ENCODE data around the gene C6orf118.

C6orf118 gene

GRCh38 chr6:165245287-165245686, 64.1 kb downstream of the C6orf118 start:
- no peak for DNase-seq (ENCODE audit: low read depth in 1 of 2, low spot score in 1 of 2)

- DNase-seq (ENCODE audit: low read depth in 1 of 2, low spot score in 1 of 2) = no peak
These were observed 64.7 kb downstream of the C6orf118 start for GRCh38 chr6:165244524-165245247.

- no peak for DNase-seq (ENCODE audit: low read depth in 1 of 2, low spot score in 1 of 2)
These were observed 65.6 kb downstream of the C6orf118 start for GRCh38 chr6:165243801-165244200.

- no peak for DNase-seq (ENCODE audit: low read depth in 1 of 2, low spot score in 1 of 2)
These were observed 73.1 kb downstream of the C6orf118 start for GRCh38 chr6:165236326-165236725.

GRCh38 chr6:165232731-165233488, 76.5 kb downstream of the C6orf118 start:
- DNase-seq (ENCODE audit: low read depth in 1 of 2, low spot score in 1 of 2) = no peak

- no peak for DNase-seq (ENCODE audit: low read depth in 1 of 2, low spot score in 1 of 2)
These were observed 77.5 kb downstream of the C6orf118 start for GRCh38 chr6:165231581-165232561.

- no peak for DNase-seq (ENCODE audit: low read depth in 1 of 2, low spot score in 1 of 2)
These were observed 78.2 kb downstream of the C6orf118 start for GRCh38 chr6:165231177-165231576.
